SU-DHL-6 (cell line): ENCODE data around the gene EPO.

Experiments
- H2AFZ ChIP-seq: fragments of 200-600 bp; sonication (generic); 2 replicates; pipeline ENCODE4 v1.6.1; 2014; ENCODE audit warnings: low read depth, mild to moderate bottlenecking, moderate library complexity, mixed read lengths, antibody characterized with exemption, low read length; ENCODE audit not compliant: severe bottlenecking
- H3F3A ChIP-seq: fragments of 200-600 bp; shearing (Covaris generic); 2 replicates; pipeline ENCODE4 v1.6.0; 2016; ENCODE audit warnings: antibody characterized with exemption, mild to moderate bottlenecking; ENCODE audit not compliant: insufficient read depth
- H3K27ac ChIP-seq: fragments of 200-600 bp; sonication (generic); 2 replicates; pipeline ENCODE4 v1.5.1; 2016; ENCODE audit warnings: low read depth, mild to moderate bottlenecking, low read length, moderate library complexity, mixed read lengths
- H3K27me3 ChIP-seq: fragments of 200-600 bp; sonication (generic), shearing (Covaris generic); 2 replicates; pipeline ENCODE4 v1.6.0; 2014; ENCODE audit warnings: mild to moderate bottlenecking, low read length
- H3K36me3 ChIP-seq: fragments of 200-600 bp; sonication (generic); 2 replicates; pipeline ENCODE4 v1.6.1; 2014; ENCODE audit warnings: mild to moderate bottlenecking, low read length, mixed read lengths
- H3K4me2 ChIP-seq: fragments of 300-600, 200-600 bp; shearing (Covaris generic), sonication (generic); 2 replicates; pipeline ENCODE4 v1.6.0; 2014; ENCODE audit warnings: low read length, low read depth, mild to moderate bottlenecking; ENCODE audit not compliant: poor library complexity, severe bottlenecking
- H3K4me3 ChIP-seq: fragments of 200-600 bp; sonication (generic); 2 replicates; pipeline ENCODE4 v1.5.1; 2014; ENCODE audit warnings: antibody characterized with exemption, low read length, mild to moderate bottlenecking, mixed read lengths; ENCODE audit not compliant: insufficient read depth, poor library complexity, severe bottlenecking
- H3K79me2 ChIP-seq: fragments of 200-600 bp; sonication (generic); 2 replicates; pipeline ENCODE4 v1.6.1; 2014; ENCODE audit warnings: mild to moderate bottlenecking, low read length, moderate library complexity; ENCODE audit not compliant: insufficient read depth
- H3K9ac ChIP-seq: fragments of 200-600 bp; sonication (generic); 2 replicates; pipeline ENCODE4 v1.7.0; 2014; ENCODE audit warnings: mild to moderate bottlenecking, low read length
- H3K9me2 ChIP-seq: fragments of 200-600 bp; sonication (generic); replicated peaks from 2 replicates; pipeline ENCODE4 v1.6.1; 2014; ENCODE audit warnings: low read length; ENCODE audit not compliant: insufficient read depth
- H3K9me3 ChIP-seq: fragments of 200-600 bp; sonication (generic); 2 replicates; pipeline ENCODE4 v1.6.1; 2014; ENCODE audit warnings: low read length, mixed read lengths; ENCODE audit not compliant: insufficient read depth
- H4K20me1 ChIP-seq: fragments of 200-600 bp; sonication (generic); 2 replicates; pipeline ENCODE4 v1.6.1; 2014; ENCODE audit warnings: low read depth, mild to moderate bottlenecking, antibody characterized with exemption, low read length, moderate library complexity, mixed read lengths
- CTCF ChIP-seq: fragments of 200-600 bp; sonication (generic); IDR thresholded peaks from one replicate; pipeline ENCODE4 v1.5.1; 2017; ENCODE audit warnings: antibody characterized with exemption, mild to moderate bottlenecking, low read length, moderate library complexity; ENCODE audit not compliant: insufficient read depth, poor library complexity, severe bottlenecking
- EZH2phosphoT487 ChIP-seq: fragments of 200-600 bp; sonication (generic), shearing (Covaris generic); conservative IDR thresholded peaks from 2 replicates; pipeline ENCODE4 v1.6.1; 2018; ENCODE audit warnings: mild to moderate bottlenecking, antibody characterized with exemption, low read length, moderate library complexity, mixed read lengths

EPO gene

GRCh38 chr7:100680576-100681271, 39.5 kb upstream of the EPO start:
- H3K9me2 ChIP-seq, result no peaks in the 10 kb centered on the region
- no peak overlapping the region for H3K27ac ChIP-seq
- no peak overlapping the region for H3K9ac ChIP-seq
- H4K20me1 ChIP-seq, result no peaks in the 10 kb centered on the region; the same call in 1 of the 2 replicates
- H3K36me3 ChIP-seq, result no peaks in the 10 kb centered on the region
- H3K4me2 ChIP-seq, result no peak overlapping the region
- peaks cover 24% of the 10 kb centered on the region for H3F3A ChIP-seq
- TF ChIP-seq EZH2phosphoT487, result no peak
- no peak for TF ChIP-seq CTCF
- no peak overlapping the region for H3K4me3 ChIP-seq
- no peaks in the 10 kb centered on the region for H3K79me2 ChIP-seq
- no peaks in the 10 kb centered on the region for H3K27me3 ChIP-seq
- H3K9me3 ChIP-seq, result no peaks in the 10 kb centered on the region
- no peak overlapping the region for H2AFZ ChIP-seq

GRCh38 chr7:100681491-100682227, 38.6 kb upstream of the EPO start:
- Histone ChIP-seq H3K9ac (no peak overlapping the region), H3K9me2 (no peaks in the 10 kb centered on the region), H2AFZ (no peak overlapping the region), H3K36me3 (no peaks in the 10 kb centered on the region), H4K20me1 (no peaks in the 10 kb centered on the region; the same call in 1 of the 2 replicates), H3K79me2 (no peaks in the 10 kb centered on the region), H3K27me3 (no peaks in the 10 kb centered on the region), H3K27ac (no peak overlapping the region), H3K4me2 (no peak overlapping the region), H3K9me3 (no peaks in the 10 kb centered on the region), H3K4me3 (no peak overlapping the region), H3F3A (peaks cover 21% of the 10 kb centered on the region)
- TF ChIP-seq CTCF (no peak), EZH2phosphoT487 (no peak)

- H3K79me2 ChIP-seq, result no peaks in the 10 kb centered on the region
- TF ChIP-seq CTCF (no peak), EZH2phosphoT487 (no peak)
- H4K20me1 ChIP-seq, result no peaks in the 10 kb centered on the region
- no peak overlapping the region for H2AFZ ChIP-seq
- peaks cover 20% of the 10 kb centered on the region for H3F3A ChIP-seq
- H3K9me2 ChIP-seq, result no peaks in the 10 kb centered on the region
- no peak overlapping the region for H3K4me2 ChIP-seq
- no peaks in the 10 kb centered on the region for H3K27me3 ChIP-seq
- no peaks in the 10 kb centered on the region for H3K36me3 ChIP-seq
- H3K9me3 ChIP-seq, result no peaks in the 10 kb centered on the region
- no peak overlapping the region for H3K9ac ChIP-seq
- no peak overlapping the region for H3K27ac ChIP-seq
- H3K4me3 ChIP-seq, result no peak overlapping the region
These were observed 38.0 kb upstream of the EPO start for GRCh38 chr7:100682228-100682741.
